Measurements from ENCODE around the gene MINK1. TPM values are rescaled to one million over a fixed set of nuclear protein-coding genes. Genes with fewer than 3 reads are reported as not detected.
"Not testable (repeated sequence)": the region's sequence is repeated elsewhere in the genome, so short reads cannot be mapped to it uniquely, and the experiment has no call there.

Gene MINK1
- total RNA-seq, 1 donor from 2014 or later = 111 TPM

DNA sequence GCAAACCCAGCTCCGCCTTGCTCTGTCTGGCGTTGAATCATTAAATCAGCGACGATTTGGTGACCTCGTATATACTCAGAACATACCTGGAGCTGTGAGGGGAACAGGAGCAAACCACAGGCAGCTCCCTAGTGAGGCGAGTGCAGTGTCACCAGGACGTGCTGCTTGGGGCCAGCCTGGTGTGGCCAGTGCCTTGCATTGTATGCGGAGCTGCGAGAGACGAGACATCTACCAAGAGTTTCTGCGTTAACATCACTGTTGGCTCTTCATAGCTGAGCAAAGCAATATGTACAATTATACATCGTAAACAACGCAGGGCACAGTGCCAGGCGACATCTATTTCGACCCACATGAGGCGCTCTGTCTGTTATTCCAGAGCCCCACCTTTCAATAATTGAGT lies 27.9 kb downstream of the MINK1 start:
- DNase-seq (ENCODE audit: extremely low spot score, unreplicated experiment) = no peak
- H3K4me3 Mint-ChIP-seq = no peak overlapping the region
- H3K36me3 Mint-ChIP-seq = peaks cover 23% of the 10 kb centered on the region
- H3K27me3 Mint-ChIP-seq = no peaks in the 10 kb centered on the region
- no peak overlapping the region for H3K27ac Mint-ChIP-seq
- TF ChIP-seq, protein P1, sequence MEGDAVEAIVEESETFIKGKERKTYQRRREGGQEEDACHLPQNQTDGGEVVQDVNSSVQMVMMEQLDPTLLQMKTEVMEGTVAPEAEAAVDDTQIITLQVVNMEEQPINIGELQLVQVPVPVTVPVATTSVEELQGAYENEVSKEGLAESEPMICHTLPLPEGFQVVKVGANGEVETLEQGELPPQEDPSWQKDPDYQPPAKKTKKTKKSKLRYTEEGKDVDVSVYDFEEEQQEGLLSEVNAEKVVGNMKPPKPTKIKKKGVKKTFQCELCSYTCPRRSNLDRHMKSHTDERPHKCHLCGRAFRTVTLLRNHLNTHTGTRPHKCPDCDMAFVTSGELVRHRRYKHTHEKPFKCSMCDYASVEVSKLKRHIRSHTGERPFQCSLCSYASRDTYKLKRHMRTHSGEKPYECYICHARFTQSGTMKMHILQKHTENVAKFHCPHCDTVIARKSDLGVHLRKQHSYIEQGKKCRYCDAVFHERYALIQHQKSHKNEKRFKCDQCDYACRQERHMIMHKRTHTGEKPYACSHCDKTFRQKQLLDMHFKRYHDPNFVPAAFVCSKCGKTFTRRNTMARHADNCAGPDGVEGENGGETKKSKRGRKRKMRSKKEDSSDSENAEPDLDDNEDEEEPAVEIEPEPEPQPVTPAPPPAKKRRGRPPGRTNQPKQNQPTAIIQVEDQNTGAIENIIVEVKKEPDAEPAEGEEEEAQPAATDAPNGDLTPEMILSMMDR (conservative IDR thresholded peaks at IDR 0.05) = no peak
- H3K4me1 Mint-ChIP-seq (ENCODE audit: unreplicated experiment) = peaks cover 35% of the 10 kb centered on the region
- no peaks in the 10 kb centered on the region for H3K9me3 Mint-ChIP-seq

DNA sequence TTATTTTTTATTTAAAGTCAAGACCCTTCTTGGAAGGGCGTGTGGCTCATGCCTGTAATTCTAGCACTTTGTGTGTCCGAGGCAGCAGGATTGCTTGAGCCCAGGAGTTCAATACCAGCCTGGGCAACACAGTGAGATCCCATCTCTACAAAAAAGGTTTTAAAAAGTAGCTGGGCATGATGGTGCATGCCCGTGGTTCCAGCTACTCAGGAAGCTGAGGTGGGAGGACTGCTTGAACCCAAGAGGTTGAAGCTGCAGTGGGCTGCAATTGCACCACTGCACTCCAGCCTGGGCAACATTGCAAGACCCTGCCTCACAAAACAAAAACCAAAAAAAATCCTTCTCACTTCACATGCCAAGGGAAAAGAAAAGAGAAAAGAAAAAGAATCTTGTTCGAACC lies 29.6 kb downstream of the MINK1 start:
- TF ChIP-seq, protein P1 (conservative IDR thresholded peaks at IDR 0.05) = no peak
- Mint-ChIP-seq H3K4me3 (no peak overlapping the region), H3K27ac (no peak overlapping the region), H3K27me3 (no peaks in the 10 kb centered on the region), H3K36me3 (peaks cover 15% of the 10 kb centered on the region), H3K4me1 (ENCODE audit: unreplicated experiment) (peaks cover 20% of the 10 kb centered on the region), H3K9me3 (no peaks in the 10 kb centered on the region)
- no peak for DNase-seq (ENCODE audit: extremely low spot score, unreplicated experiment)

DNA sequence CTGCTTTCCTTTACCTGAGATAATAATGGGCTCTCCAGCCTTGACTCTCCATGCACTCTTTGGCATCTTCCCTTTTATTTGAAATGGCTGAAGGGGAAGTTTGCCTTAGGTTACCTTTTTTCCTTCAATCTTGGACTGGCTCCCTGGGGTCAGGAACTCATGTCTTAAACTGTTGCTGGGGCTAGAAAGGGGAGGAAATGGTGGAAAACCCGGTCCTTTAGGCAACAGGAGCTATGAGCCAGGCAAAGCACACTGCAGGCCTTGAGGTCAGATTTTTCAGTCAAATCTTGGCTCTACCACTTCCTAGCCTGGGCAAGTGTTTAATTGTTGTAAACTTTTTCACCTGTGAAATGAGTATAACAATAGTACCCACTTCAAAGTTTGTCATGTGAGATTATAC lies 30.2 kb downstream of the MINK1 start:
- DNase-seq (ENCODE audit: extremely low spot score, unreplicated experiment) = no peak
- Mint-ChIP-seq H3K36me3 (peaks cover 14% of the 10 kb centered on the region), H3K27ac (no peak overlapping the region), H3K4me1 (ENCODE audit: unreplicated experiment) (peaks cover 15% of the 10 kb centered on the region), H3K9me3 (no peaks in the 10 kb centered on the region), H3K27me3 (no peaks in the 10 kb centered on the region), H3K4me3 (no peak overlapping the region)
- TF ChIP-seq, protein P1 (conservative IDR thresholded peaks at IDR 0.05) = no peak

DNA sequence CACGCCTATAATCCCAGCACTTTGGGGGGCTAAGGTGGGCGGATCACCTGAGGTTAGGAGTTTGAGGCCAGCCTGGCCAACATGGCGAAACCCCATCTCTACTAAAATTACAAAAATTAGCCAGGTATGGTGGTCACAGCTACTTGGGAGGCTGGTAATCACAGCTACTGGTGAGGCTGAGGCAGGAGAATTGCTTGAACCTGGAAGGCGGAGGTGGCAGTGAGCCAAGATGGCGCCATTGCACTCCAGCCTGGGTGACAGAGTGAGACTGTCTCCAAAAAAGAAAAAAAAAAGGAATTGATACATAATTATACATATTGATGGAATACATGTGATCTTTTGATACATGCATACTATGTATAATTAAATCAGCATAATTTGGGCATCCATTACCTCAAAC lies 34.4 kb downstream of the MINK1 start:
- H3K4me1 Mint-ChIP-seq (ENCODE audit: unreplicated experiment); H3K4me3 Mint-ChIP-seq; H3K27ac Mint-ChIP-seq; H3K27me3 Mint-ChIP-seq; H3K9me3 Mint-ChIP-seq; DNase-seq (ENCODE audit: extremely low spot score, unreplicated experiment): not testable (repeated sequence)
- H3K36me3 Mint-ChIP-seq = peaks cover 14% of the 10 kb centered on the region

- H3K4me3 Mint-ChIP-seq; H3K27me3 Mint-ChIP-seq; H3K9me3 Mint-ChIP-seq; H3K27ac Mint-ChIP-seq; H3K4me1 Mint-ChIP-seq (ENCODE audit: unreplicated experiment); DNase-seq (ENCODE audit: extremely low spot score, unreplicated experiment): not testable (repeated sequence)
- H3K36me3 Mint-ChIP-seq = peaks cover 15% of the 10 kb centered on the region
Observed at GRCh38 chr17:4869058-4869998, 36.2 kb downstream of the MINK1 start.

- H3K27ac Mint-ChIP-seq = no peak overlapping the region
- H3K36me3 Mint-ChIP-seq = peaks cover 14% of the 10 kb centered on the region
- no peak overlapping the region for H3K4me3 Mint-ChIP-seq
- no peak for DNase-seq (ENCODE audit: extremely low spot score, unreplicated experiment)
- TF ChIP-seq, protein P1 (conservative IDR thresholded peaks at IDR 0.05) = no peak
- no peaks in the 10 kb centered on the region for H3K27me3 Mint-ChIP-seq
- H3K9me3 Mint-ChIP-seq = no peaks in the 10 kb centered on the region
- peaks cover 7% of the 10 kb centered on the region for H3K4me1 Mint-ChIP-seq (ENCODE audit: unreplicated experiment)
Observed at GRCh38 chr17:4870855-4871254, 37.7 kb downstream of the MINK1 start.

Measured in type B pancreatic cell (in vitro differentiated cells).